Stimulated activated CD4-positive, alpha-beta T cell treated with anti-CD3 and anti-CD28 coated beads, Interleukin-12 subunit alpha, Interleukin-12 subunit beta, amount 100 ng/mL, for 24 hours (primary cell): ENCODE measurements around the gene CTSS.
"Not testable (repeated sequence)": the region's sequence is repeated elsewhere in the genome, so short reads cannot be mapped to it uniquely, and the experiment has no call there.

Experiments used
- DNase-seq, 2 experiments: peaks; one replicate each; pipeline ENCODE4 v3.0.0-alpha.2; 2020; ENCODE audit warnings: low read depth in 2 of 2

CTSS gene

DNA sequence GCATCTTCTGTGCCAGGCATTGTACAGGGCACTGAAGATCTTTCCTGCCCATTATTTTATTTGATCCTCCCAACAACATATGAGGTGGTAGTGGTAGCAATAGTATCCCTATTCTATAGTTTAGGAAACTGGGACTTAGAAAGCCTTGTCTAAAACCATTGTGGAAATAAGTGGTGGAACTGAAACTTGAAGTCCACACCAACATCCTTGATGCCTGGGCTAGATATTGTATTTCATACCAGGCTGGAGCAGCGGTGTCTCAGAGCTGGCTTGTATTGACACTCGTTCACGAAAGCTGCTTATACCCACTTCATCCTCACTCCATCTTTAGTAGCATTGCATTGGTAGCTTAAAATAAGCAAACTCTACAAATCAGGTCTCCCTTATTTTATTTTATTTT, 9.7 kb upstream of the CTSS start:
- DNase-seq: no peak

DNA sequence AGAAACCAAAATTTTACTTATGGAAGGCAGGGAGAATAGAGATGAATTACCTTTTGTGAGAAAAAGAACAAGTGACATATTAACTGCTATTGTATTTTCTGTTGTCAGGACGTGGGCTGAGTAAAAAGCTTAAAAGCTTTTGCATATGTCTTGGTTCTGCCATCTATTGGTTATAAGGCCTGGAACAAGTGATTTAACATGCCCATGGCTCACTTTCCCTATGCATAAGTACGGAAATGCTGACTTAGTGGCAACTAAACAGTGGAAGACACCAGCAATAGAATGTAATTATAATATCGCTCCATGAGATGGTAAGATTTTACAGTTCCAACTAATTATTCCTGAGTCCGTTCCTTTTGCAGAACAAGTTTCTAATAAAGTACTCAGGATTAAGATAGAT, 6.7 kb upstream of the CTSS start:
- no peak for DNase-seq

- DNase-seq: not testable (repeated sequence)
Measured at GRCh38 chr1:150767704-150768103, 2.1 kb upstream of the CTSS start.

- not testable (repeated sequence) for DNase-seq
Measured at GRCh38 chr1:150765977-150766301, 361 bp upstream of the CTSS start.

- no peak for DNase-seq
Measured at GRCh38 chr1:150764617-150765101, 919 bp downstream of the CTSS start.

DNA sequence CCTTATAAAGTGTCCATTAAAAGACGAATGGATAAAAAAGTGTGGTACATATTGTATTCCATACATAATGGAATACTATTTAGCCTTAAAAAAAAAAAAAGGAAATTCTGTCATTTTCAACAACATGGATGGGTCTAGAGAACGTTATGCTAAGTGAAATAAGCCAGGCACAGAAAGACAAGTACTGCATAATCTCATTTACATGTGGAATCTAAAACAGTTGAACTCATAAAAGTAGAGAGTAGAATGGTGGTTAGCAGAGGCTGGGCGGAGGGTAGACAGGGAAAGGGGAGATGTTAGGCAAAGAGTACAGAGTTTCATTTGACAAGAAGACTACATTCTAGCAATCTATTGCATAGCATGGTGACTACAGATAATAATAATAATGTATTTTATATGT, 2.6 kb downstream of the CTSS start:
- DNase-seq: no peak

DNA sequence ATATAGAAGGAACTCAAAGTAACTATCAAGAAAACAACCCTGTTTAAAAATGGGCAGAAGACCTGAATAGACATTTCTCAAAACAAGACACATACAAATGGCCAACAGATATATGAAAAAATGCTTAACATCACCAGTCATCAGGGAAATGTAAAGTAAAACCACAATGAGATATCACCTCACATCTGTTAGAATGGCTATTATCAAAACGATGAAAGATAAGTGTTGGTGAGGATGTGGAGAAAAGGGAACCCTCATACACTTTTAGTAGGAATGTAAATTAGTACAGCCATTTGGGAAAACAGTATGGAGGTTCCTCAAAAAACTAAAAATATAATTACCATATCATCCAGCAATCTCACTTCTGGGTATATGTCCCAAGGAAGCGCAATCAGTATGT, 3.0 kb downstream of the CTSS start:
- no peak for DNase-seq

DNA sequence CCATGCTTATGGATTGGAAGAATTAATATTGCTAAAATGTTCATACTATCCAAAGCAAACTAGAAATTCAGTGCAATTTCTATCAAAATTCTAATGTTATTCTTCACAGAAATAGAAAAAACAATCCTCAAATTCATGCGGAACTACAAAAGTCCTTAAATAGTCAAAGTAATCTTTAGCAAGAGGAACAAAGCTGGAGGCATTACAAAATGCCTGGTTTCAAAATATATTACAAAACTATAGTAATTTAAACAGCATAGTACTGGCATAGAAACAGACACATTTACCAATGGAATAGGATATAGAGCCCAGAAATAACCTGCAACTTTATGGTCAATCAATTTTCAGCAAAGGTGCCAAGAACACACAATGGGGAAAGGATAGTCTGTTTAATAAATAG, 3.8 kb downstream of the CTSS start:
- no peak for DNase-seq

DNA sequence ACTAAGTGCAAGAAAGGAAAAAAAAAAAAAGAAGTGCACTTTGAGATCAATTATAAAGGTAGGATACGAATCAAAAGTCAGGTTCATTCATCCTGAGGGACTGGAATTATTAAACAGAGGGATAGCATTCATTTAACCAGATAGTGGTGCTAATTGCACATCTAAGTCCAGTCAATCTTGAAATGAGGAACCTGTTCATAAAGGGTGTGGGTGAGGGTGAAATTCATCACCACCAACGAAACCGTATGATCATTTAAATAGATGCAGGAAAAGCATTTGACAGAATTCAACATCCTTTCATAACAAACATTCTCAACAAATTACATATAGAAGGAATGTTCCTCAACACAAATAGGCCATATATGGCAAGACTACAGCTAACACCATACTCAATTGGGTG, 5.6 kb downstream of the CTSS start:
- DNase-seq: no peak

GRCh38 chr1:150753416-150753815, 12.2 kb downstream of the CTSS start:
- DNase-seq: no peak

DNA sequence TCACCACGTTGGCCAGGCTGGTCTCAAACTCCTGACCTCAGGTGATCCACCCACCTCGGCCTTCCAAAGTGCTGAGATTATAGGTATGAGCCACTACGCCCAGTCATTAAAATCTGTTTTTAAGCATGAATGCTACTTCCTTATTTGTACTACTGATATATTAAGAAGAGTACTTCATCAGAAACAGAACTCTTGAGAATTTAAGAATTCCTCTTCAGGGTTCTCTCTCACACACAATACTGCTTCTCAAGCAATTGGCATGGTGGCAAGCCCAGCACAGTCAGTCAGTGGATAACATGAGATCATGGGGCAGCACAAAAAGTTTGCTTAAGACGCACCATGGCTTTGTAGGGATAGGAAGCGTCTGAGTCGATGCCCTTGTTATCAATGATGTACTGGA, 14.1 kb downstream of the CTSS start:
- DNase-seq: no peak

GRCh38 chr1:150749720-150750311, 15.8 kb downstream of the CTSS start:
- DNase-seq: no peak

- DNase-seq: no peak
Measured at GRCh38 chr1:150748878-150749719, 16.5 kb downstream of the CTSS start.

GRCh38 chr1:150730130-150730721, 35.4 kb downstream of the CTSS start:
- DNase-seq: no peak

DNA sequence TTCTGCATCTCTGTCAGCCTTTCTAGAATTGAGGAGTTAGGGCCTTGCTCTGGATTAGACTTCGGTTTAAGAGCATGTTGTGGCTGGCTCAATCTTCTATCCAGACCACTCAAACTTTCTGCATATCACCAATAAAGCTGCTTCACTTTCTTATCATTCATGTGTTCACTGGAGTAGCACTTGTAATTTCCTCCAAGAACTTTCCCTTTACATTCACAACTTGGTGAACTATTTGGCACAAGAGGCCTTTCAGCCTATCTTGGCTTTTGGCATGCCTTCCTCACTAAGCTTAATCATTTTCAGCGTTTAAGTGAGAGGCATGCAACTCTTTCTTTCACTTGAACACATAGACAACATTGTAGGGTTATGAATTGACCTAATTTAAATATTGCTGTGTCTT, 41.2 kb downstream of the CTSS start:
- DNase-seq: no peak

DNA sequence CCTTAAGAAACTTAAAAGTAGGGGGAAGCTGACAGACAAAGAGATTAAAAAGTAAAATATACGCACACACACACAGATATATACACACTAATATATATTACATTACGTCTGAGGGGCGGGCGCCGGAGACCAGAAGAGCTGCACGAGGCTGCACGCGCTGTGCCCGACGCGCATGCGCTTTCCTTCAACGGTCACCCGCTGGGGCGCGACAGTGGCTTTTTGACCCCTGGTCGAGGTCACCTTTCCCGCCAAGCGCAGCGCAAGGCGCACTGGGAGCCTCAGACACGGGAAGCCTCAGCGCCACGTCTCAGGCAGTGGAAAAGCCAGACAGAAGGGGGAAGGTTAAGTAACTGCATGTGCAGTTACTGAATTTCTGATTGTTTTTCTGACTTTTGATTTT, 44.9 kb downstream of the CTSS start, which contains the start of gene HORMAD1:
Gene HORMAD1 (minus strand): TSS at position 193 of the 400 bp plus-strand sequence. CDS start 1,390 bp downstream, outside the sequence.
- DNase-seq: no peak

- no peak for DNase-seq
Measured at GRCh38 chr1:150720098-150720497, 45.5 kb downstream of the CTSS start.

GRCh38 chr1:150718225-150718891, 47.2 kb downstream of the CTSS start:
- DNase-seq: no peak

DNA sequence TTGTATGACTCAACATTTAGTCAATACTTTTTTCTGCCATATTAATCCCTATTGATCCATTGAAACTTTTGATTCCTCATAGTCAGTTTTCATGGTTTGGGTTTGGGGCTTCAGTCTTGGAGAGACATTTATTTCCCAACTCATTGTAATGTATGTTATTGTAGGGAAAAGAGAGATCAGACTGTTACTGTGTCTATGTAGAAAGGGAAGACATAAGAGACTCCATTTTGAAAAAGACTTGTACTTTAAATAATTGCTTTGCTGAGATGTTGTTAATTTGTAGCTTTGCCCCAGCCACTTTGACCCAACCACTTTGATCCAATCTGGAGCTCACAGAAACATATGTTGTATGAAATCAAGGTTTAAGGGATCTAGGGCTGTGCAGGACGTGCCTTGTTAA, 56.5 kb downstream of the CTSS start:
- not testable (repeated sequence) for DNase-seq

DNA sequence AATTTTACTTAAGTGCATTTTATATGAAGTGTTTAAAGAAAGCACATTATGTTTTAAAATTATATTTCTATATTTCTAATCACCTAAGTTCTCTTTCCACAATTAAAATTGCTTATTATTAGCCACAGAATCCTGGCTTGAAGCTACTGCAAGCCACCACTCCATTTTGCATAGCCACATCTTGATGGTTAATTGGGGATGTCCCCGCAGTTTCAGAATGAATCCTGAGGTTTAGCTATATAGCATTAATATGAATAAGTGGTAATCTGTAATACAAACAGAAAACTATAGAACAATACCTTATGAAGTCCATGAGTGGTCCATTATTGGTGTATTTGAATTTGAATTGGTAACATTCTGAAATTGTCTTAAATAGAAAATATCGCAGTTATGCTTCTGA, 57.0 kb downstream of the CTSS start:
- peak in 1 of 2 experiments; percentile 3 for DNase-seq

GRCh38 chr1:150706091-150706490, 59.5 kb downstream of the CTSS start:
- no peak for DNase-seq

DNA sequence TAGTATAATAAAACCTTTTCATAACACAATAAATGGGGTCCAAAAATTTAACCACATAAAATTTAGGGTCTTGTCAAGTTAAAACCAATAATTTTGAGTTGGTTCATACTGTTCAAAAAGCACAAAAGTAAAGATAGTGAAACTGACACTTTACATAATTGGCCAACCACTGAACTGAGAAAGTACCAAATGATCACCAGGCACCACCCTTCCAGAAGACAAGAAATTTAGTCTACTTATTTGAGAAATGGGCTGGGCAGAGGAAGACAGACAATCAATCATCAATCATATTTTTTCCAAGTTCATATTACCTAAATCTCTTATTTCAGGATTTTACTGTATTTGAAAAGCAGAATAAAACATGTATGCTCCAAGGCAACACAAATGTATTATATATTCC, 62.2 kb downstream of the CTSS start:
- no peak for DNase-seq
